GM11168 (cell line): ENCODE results near the gene PTEN.

Experiments
- in situ Hi-C: fragments of 300-500 bp; cut with MboI; formaldehyde crosslinking; loops from one replicate; pipeline ENCODE4 v1.12.0; 2022; ENCODE audit warnings: low sequenced_read_pairs; ENCODE audit not compliant: unreplicated experiment

The PTEN gene

GRCh38 chr10:87945984-87946383, 82.6 kb downstream of the PTEN start:
- in situ Hi-C loops = no loop called here

GRCh38 chr10:87952612-87953011, 89.2 kb downstream of the PTEN start:
- in situ Hi-C loops = no loop called here

GRCh38 chr10:87956055-87956454, 92.6 kb downstream of the PTEN start:
- in situ Hi-C loops = no loop called here

- in situ Hi-C loops = no loop called here
These were observed 94.3 kb downstream of the PTEN start for GRCh38 chr10:87957702-87958101.

GRCh38 chr10:87960230-87960629, 96.8 kb downstream of the PTEN start:
- in situ Hi-C loops = no loop called here

GRCh38 chr10:87961314-87961713, 97.9 kb downstream of the PTEN start:
- in situ Hi-C loops = no loop called here

- in situ Hi-C loops = no loop called here
These were observed 103.0 kb downstream of the PTEN start for GRCh38 chr10:87966459-87966858.

GRCh38 chr10:87973635-87974034, 110.2 kb downstream of the PTEN start:
- in situ Hi-C loops = no loop called here

- in situ Hi-C loops = no loop called here
These were observed 110.7 kb downstream of the PTEN start for GRCh38 chr10:87974130-87974529.

- in situ Hi-C loops = no loop called here
These were observed 111.3 kb downstream of the PTEN start for GRCh38 chr10:87974769-87975168.

GRCh38 chr10:87976101-87976743, 112.8 kb downstream of the PTEN start:
- in situ Hi-C loops = no loop called here

- in situ Hi-C loops = no loop called here
These were observed 114.7 kb downstream of the PTEN start for GRCh38 chr10:87978166-87978565.

GRCh38 chr10:87979847-87980246, 116.4 kb downstream of the PTEN start:
- in situ Hi-C loops = no loop called here

- in situ Hi-C loops = no loop called here
These were observed 120.3 kb downstream of the PTEN start for GRCh38 chr10:87983716-87984115.

GRCh38 chr10:87987206-87987605, 123.8 kb downstream of the PTEN start:
- in situ Hi-C loops = no loop called here

- in situ Hi-C loops = no loop called here
These were observed 128.5 kb downstream of the PTEN start for GRCh38 chr10:87991946-87992345.

GRCh38 chr10:88004451-88004850, 141.0 kb downstream of the PTEN start:
- in situ Hi-C loops = no loop called here

GRCh38 chr10:88006261-88006660, 142.8 kb downstream of the PTEN start:
- in situ Hi-C loops = no loop called here

GRCh38 chr10:88008866-88009470, 145.5 kb downstream of the PTEN start:
- in situ Hi-C loops = no loop called here

GRCh38 chr10:88012641-88013040, 149.2 kb downstream of the PTEN start:
- in situ Hi-C loops = no loop called here

- in situ Hi-C loops = no loop called here
These were observed 154.4 kb downstream of the PTEN start for GRCh38 chr10:88017781-88018180.

- in situ Hi-C loops = no loop called here
These were observed 156.3 kb downstream of the PTEN start for GRCh38 chr10:88019753-88020152.
